ENCODE results near the gene IPO4.

DNA sequence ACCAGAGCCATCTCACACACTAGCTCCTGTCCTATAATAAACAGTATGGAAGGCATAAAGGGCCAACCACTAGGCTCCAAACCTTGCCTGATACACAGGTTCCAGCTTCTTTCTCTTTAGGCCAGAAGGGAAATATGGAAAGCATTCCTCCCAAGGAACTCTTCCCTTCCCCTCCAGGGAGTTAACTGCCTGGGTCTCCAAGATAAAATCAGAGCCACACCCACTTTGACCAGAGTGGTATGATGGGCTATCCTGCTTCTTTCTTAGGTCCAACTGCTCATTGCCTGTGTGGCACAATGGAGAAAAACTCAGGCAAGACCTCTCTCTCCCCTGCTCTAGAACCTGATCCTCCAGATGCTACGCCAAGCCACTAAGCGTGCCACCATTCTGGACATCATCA lies 19.0 kb upstream of the IPO4 start:
- TF ChIP-seq POLR2A (IDR thresholded peaks at IDR 0.05) (no peak), EP300 (IDR thresholded peaks at IDR 0.05) (no peak)
- TF ChIP-seq, protein P1, sequence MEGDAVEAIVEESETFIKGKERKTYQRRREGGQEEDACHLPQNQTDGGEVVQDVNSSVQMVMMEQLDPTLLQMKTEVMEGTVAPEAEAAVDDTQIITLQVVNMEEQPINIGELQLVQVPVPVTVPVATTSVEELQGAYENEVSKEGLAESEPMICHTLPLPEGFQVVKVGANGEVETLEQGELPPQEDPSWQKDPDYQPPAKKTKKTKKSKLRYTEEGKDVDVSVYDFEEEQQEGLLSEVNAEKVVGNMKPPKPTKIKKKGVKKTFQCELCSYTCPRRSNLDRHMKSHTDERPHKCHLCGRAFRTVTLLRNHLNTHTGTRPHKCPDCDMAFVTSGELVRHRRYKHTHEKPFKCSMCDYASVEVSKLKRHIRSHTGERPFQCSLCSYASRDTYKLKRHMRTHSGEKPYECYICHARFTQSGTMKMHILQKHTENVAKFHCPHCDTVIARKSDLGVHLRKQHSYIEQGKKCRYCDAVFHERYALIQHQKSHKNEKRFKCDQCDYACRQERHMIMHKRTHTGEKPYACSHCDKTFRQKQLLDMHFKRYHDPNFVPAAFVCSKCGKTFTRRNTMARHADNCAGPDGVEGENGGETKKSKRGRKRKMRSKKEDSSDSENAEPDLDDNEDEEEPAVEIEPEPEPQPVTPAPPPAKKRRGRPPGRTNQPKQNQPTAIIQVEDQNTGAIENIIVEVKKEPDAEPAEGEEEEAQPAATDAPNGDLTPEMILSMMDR (IDR thresholded peaks at IDR 0.05), result no peak
